Measurements from ENCODE around the gene WWC2. TPM values are rescaled to one million over a fixed set of nuclear protein-coding genes. Genes with fewer than 3 reads are reported as not detected.

Gene WWC2
- total RNA-seq, 1 experiment from 2014 or later = 39.1 TPM

GRCh38 chr4:183200453-183200852 is 101.4 kb downstream of the WWC2 start:
- Histone ChIP-seq H3K79me2 (ENCODE audit: insufficient read depth, low read length) (peaks cover 35% of the 10 kb centered on the region), H3K36me3 (ENCODE audit: control insufficient read depth in 1 of 2, insufficient read depth in 2 of 2, low read length in 2 of 2) (no peaks in the 10 kb centered on the region), H3K9ac (ENCODE audit: low read length) (peak overlapping the region; percentile 18; the same call in 1 of the 2 replicates), H3K4me1 (ENCODE audit: control insufficient read depth in 1 of 2, insufficient read depth in 2 of 2, low read length in 2 of 2) (peaks cover 10 to 19% of the 10 kb centered on the region in 2 experiments; a peak in 3 of 4 replicates), H3K4me3 (replicated peaks in 1 of 2; ENCODE audit: low read depth in 1 of 2, low read length in 2 of 2) (no peak overlapping the region), H3K9me2 (ENCODE audit: insufficient read depth) (no peaks in the 10 kb centered on the region), H2AFZ (ENCODE audit: low read depth, low read length, poor library complexity, severe bottlenecking) (no peak overlapping the region), H3K4me2 (ENCODE audit: low read length) (peak overlapping the region; percentile 39), H4K20me1 (ENCODE audit: insufficient read depth) (no peaks in the 10 kb centered on the region), H3K27ac (ENCODE audit: low read depth, low read length) (no peak overlapping the region), H3K9me3 (ENCODE audit: control insufficient read depth in 1 of 2, insufficient read depth in 1 of 2, low read depth in 1 of 2, low read length in 2 of 2) (no peaks in the 10 kb centered on the region), H3K27me3 (ENCODE audit: insufficient read depth, low read length) (no peaks in the 10 kb centered on the region)
- intact Hi-C loops (cut with micrococcal nuclease) = no loop called here
- ChIA-PET CTCF (no interaction called here), RAD21 (ENCODE audit: low non-redundant PET in 1 of 2, low total read pairs in 2 of 2, uncharacterized antibody in 2 of 2, unreplicated experiment in 2 of 2) (no interaction called here), POLR2A (no interaction called here)
- DNase-seq (ENCODE audit: low read depth, low spot score) = no peak
- peak; percentile 73 for ATAC-seq
- TF ChIP-seq ELF1 (IDR thresholded peaks at IDR 0.05; ENCODE audit: borderline replicate concordance, low read depth) (peak; percentile 15; the same call in 1 of the 2 replicates), SP1 (IDR thresholded peaks at IDR 0.05; ENCODE audit: low read depth) (no peak), MAX (IDR thresholded peaks at IDR 0.05) (peak; percentile 77), CBX3 (IDR thresholded peaks at IDR 0.05; ENCODE audit: low read depth) (0 out of 2 replicates have a peak, but pooled peaks have one; percentile 47), RAD21 (IDR thresholded peaks at IDR 0.05; ENCODE audit: low read depth) (0 out of 2 replicates have a peak, but pooled peaks have one; percentile 6)
- BruUV-seq (replicated peaks) = no TSS peak

GRCh38 chr4:183201331-183201730 is 102.3 kb downstream of the WWC2 start:
- POLR2A ChIA-PET = no interaction called here
- Histone ChIP-seq H4K20me1 (ENCODE audit: insufficient read depth) (no peaks in the 10 kb centered on the region), H3K27ac (ENCODE audit: low read depth, low read length) (no peak overlapping the region), H3K4me2 (ENCODE audit: low read length) (no peak overlapping the region), H3K9me2 (ENCODE audit: insufficient read depth) (no peaks in the 10 kb centered on the region), H3K36me3 (ENCODE audit: control insufficient read depth in 1 of 2, insufficient read depth in 2 of 2, low read length in 2 of 2) (no peaks in the 10 kb centered on the region), H2AFZ (ENCODE audit: low read depth, low read length, poor library complexity, severe bottlenecking) (no peak overlapping the region), H3K4me3 (replicated peaks in 1 of 2; ENCODE audit: low read depth in 1 of 2, low read length in 2 of 2) (no peak overlapping the region), H3K4me1 (ENCODE audit: control insufficient read depth in 1 of 2, insufficient read depth in 2 of 2, low read length in 2 of 2) (peaks cover 10 to 19% of the 10 kb centered on the region in 2 experiments; a peak in 3 of 4 replicates), H3K9ac (ENCODE audit: low read length) (no peak overlapping the region), H3K79me2 (ENCODE audit: insufficient read depth, low read length) (peaks cover 42% of the 10 kb centered on the region), H3K9me3 (ENCODE audit: control insufficient read depth in 1 of 2, insufficient read depth in 1 of 2, low read depth in 1 of 2, low read length in 2 of 2) (no peaks in the 10 kb centered on the region), H3K27me3 (ENCODE audit: insufficient read depth, low read length) (no peaks in the 10 kb centered on the region)
- ATAC-seq = peak; percentile 38; the same call in 1 of the 2 replicates
- RAD21 ChIA-PET (ENCODE audit: low non-redundant PET in 1 of 2, low total read pairs in 2 of 2, uncharacterized antibody in 2 of 2, unreplicated experiment in 2 of 2) = no interaction called here
- no peak for DNase-seq (ENCODE audit: low read depth, low spot score)
- BruUV-seq (replicated peaks) = no TSS peak
- CTCF ChIA-PET = no interaction called here
- intact Hi-C loops (cut with micrococcal nuclease) = no loop called here
- no peak for TF ChIP-seq MAX (IDR thresholded peaks at IDR 0.05)
- TF ChIP-seq CEBPB (IDR thresholded peaks at IDR 0.05; ENCODE audit: low read depth) = no peak
- no peak for TF ChIP-seq YY1 (IDR thresholded peaks at IDR 0.05; ENCODE audit: extremely low read depth, insufficient replicate concordance, low read depth, low read length)
- TF ChIP-seq SIN3A (IDR thresholded peaks at IDR 0.05; ENCODE audit: low read depth) = no peak
- no peak for TF ChIP-seq POLR2A (IDR thresholded peaks at IDR 0.05; ENCODE audit: borderline replicate concordance, extremely low read depth, insufficient read depth, insufficient read length)
- no peak for TF ChIP-seq TCF7L2 (IDR thresholded peaks at IDR 0.05; ENCODE audit: borderline replicate concordance, extremely low read depth, insufficient read depth, insufficient read length)
- no peak for TF ChIP-seq RAD21 (IDR thresholded peaks at IDR 0.05; ENCODE audit: low read depth)
- TF ChIP-seq SP1 (IDR thresholded peaks at IDR 0.05; ENCODE audit: low read depth) = no peak
- TF ChIP-seq ZBTB33 (IDR thresholded peaks at IDR 0.05; ENCODE audit: extremely low read depth, insufficient replicate concordance, low read length) = no peak
- TF ChIP-seq ZNF274 (IDR thresholded peaks at IDR 0.05; ENCODE audit: low read depth, low read length) = no peak
- no peak for TF ChIP-seq REST (IDR thresholded peaks at IDR 0.05; ENCODE audit: low read depth)
- TF ChIP-seq CBX3 (IDR thresholded peaks at IDR 0.05; ENCODE audit: low read depth) = no peak
- TF ChIP-seq FOSL1 (IDR thresholded peaks at IDR 0.05; ENCODE audit: low read depth) = no peak
- TF ChIP-seq ZFX (IDR thresholded peaks at IDR 0.05) = no peak
